Testis (tissue), 3 donors: ENCODE data around the gene POPDC2. TPM values are rescaled to one million over a fixed set of nuclear protein-coding genes. Genes with fewer than 3 reads are reported as not detected.

Source experiments
- DNase-seq: peaks from one replicate; pipeline ENCODE4 v3.0.0-alpha.2; 2019
- H3K27ac ChIP-seq, 2 donors: fragments of 200-600 bp; sonication (generic); one replicate each; pipeline ENCODE4 v1.5.1; 2019
- H3K27me3 ChIP-seq: fragments of 200-600 bp; sonication (generic); one replicate; pipeline ENCODE4 v1.5.1; 2019
- H3K36me3 ChIP-seq: fragments of 200-600 bp; sonication (generic); one replicate; pipeline ENCODE4 v1.5.1; 2017; ENCODE audit warnings: low read depth; ENCODE audit errors: missing control alignments
- H3K4me1 ChIP-seq: fragments of 200-600 bp; sonication (generic); one replicate; pipeline ENCODE4 v1.5.1; 2019
- H3K4me3 ChIP-seq, 2 donors: fragments of 200-600 bp; sonication (generic); one replicate each; pipeline ENCODE4 v1.5.1; 2017 to 2019
- H3K9me3 ChIP-seq: fragments of 200-600 bp; sonication (generic); one replicate; pipeline ENCODE4 v1.5.1; 2017
- POLR2A ChIP-seq: fragments of 450-650 bp; IDR thresholded peaks from one replicate; pipeline ENCODE4 v1.6.1; 2017; ENCODE audit warnings: antibody characterized with exemption, mild to moderate bottlenecking, moderate library complexity
- WGBS, 2 donors: methylation state at CpG; one replicate each; pipeline ENCODE4 v1.1.5; 2018; 5-methylcytosine and 5-hydroxymethylcytosine counted together
- intact Hi-C: fragments of 100-400 bp; cut with DNase I; formaldehyde crosslinking; loops from one replicate; pipeline ENCODE4 v1.15.1; 2023; ENCODE audit warnings: low total_unique reads
- polyA plus RNA-seq: library from polyadenylated mRNA; stranded (reverse); fragments of 350-450 nt; fragmentation: Illumina TruSeq; extraction: RNeasy Lipid Tissue Mini Kit (QIAGEN cat#74804); gene quantifications from one replicate; pipeline ENCODE4 v1.2.3, GENCODE V29; 2014; ENCODE audit warnings: low read depth, low replicate concordance; ENCODE audit not compliant: insufficient read depth
- total RNA-seq, 2 donors: library from RNA; depleted of rRNA; stranded (reverse); fragments of >200 nt; gene quantifications; one replicate each; pipeline ENCODE4 v1.2.3, GENCODE V29; 2016
- TF ChIP-seq, protein P1 (sequence below), 3 experiments: fragments of 450-650 bp in 2 of 3; fragments of 200-600 bp in 1 of 3; sonication (generic) in 1 of 3; IDR thresholded peaks; one replicate each; pipeline ENCODE4 v1.5.1; 2016 to 2019; ENCODE audit warnings: antibody characterized with exemption in 3 of 3, mild to moderate bottlenecking in 2 of 3, moderate library complexity in 1 of 3

The POPDC2 gene
- total and polyA plus RNA-seq, 3 donors from 2014 or later: 4.1 to 8.0 (median 5.7) TPM

DNA sequence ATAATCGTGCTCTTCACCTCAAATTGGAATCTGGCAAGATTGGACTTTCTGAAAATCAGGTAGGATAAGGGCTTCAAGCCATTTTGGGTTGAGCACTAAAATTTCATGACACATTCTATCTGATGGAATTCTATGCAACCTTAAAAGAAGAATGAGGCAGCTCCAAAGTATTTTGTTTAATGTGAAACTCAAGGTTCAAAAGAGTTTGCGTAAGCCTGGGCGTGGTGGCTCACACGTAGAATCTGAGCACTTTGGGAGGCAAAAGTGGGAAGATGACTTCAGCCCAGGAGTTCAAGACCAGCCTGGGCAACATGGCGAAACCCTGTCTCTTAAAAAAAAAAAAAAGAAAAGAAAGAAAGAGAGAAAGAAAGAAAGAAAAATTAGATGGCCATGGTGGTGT, 66.3 kb downstream of the POPDC2 start:
- Histone ChIP-seq H3K4me3 (no peak overlapping the region), H3K27me3 (no peaks in the 10 kb centered on the region), H3K4me1 (no peaks in the 10 kb centered on the region), H3K36me3 (no peaks in the 10 kb centered on the region), H3K9me3 (no peaks in the 10 kb centered on the region), H3K27ac (no peak overlapping the region)
- TF ChIP-seq POLR2A: no peak
- TF ChIP-seq, protein P1, sequence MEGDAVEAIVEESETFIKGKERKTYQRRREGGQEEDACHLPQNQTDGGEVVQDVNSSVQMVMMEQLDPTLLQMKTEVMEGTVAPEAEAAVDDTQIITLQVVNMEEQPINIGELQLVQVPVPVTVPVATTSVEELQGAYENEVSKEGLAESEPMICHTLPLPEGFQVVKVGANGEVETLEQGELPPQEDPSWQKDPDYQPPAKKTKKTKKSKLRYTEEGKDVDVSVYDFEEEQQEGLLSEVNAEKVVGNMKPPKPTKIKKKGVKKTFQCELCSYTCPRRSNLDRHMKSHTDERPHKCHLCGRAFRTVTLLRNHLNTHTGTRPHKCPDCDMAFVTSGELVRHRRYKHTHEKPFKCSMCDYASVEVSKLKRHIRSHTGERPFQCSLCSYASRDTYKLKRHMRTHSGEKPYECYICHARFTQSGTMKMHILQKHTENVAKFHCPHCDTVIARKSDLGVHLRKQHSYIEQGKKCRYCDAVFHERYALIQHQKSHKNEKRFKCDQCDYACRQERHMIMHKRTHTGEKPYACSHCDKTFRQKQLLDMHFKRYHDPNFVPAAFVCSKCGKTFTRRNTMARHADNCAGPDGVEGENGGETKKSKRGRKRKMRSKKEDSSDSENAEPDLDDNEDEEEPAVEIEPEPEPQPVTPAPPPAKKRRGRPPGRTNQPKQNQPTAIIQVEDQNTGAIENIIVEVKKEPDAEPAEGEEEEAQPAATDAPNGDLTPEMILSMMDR (IDR thresholded peaks at IDR 0.05): no peak
- WGBS, 2 donors: 87 to 95% methylated on average over 5 of the region's 5 CpGs
- intact Hi-C loops: no loop called here
- no peak for DNase-seq

DNA sequence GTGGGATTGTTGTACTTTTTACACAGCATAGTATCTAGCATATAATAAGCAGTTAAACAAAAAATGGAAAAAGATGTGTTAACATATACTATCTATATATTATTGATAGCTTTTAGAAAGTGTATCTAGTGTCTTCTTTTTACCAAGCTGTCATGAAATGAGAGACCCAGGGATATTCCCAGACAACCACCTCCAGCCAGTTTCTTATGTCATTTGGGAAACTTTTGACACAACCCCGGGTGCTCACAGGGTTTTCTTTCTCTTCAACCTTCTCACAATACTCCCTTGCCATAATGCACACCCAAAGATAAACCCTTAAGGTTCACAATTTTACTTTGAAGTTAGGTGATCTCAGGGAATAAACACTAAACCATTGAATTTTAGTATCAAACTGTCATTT, 67.5 kb downstream of the POPDC2 start:
- Histone ChIP-seq H3K36me3 (no peaks in the 10 kb centered on the region), H3K4me1 (no peaks in the 10 kb centered on the region), H3K27me3 (no peaks in the 10 kb centered on the region), H3K27ac (no peak overlapping the region), H3K9me3 (no peaks in the 10 kb centered on the region), H3K4me3 (no peak overlapping the region)
- WGBS, 2 donors: 79 to 85% methylated on average over 1 of the region's 1 CpG
- no peak for DNase-seq
- intact Hi-C loops: no loop called here
- no peak for TF ChIP-seq POLR2A
- TF ChIP-seq, protein P1 (IDR thresholded peaks at IDR 0.05): no peak

Other genes with a start within 250 kb of the POPDC2 start
- 10 to 100 TPM; 39.8 to 46.0 TPM for gene TMEM39A, start 197.0 kb downstream of the POPDC2 start, total RNA-seq
- 33.5 TPM for gene TMEM39A, start 197.0 kb downstream of the POPDC2 start, polyA plus RNA-seq
- 10 to 100 TPM; 11.4 to 11.6 TPM for gene POGLUT1, start 191.6 kb downstream of the POPDC2 start, total RNA-seq
- gene POGLUT1, start 191.6 kb downstream of the POPDC2 start, polyA plus RNA-seq: 8.8 TPM
- gene TIMMDC1, start 162.0 kb downstream of the POPDC2 start, total RNA-seq: 10 to 100 TPM; 70.9 to 81.4 TPM
- gene TIMMDC1, start 162.0 kb downstream of the POPDC2 start, polyA plus RNA-seq: 109 TPM
- 1 to 10 TPM in 1 of 2 donors, under 1 TPM in 1; 0.74 to 2.0 TPM for gene CD80, start 101.0 kb downstream of the POPDC2 start, total RNA-seq
- gene CD80, start 101.0 kb downstream of the POPDC2 start, polyA plus RNA-seq: 0.42 TPM
- gene ADPRH, start 81.1 kb downstream of the POPDC2 start, total RNA-seq: 1 to 10 TPM; 7.9 to 8.6 TPM
- 8.0 TPM for gene ADPRH, start 81.1 kb downstream of the POPDC2 start, polyA plus RNA-seq
- gene PLA1A, start 62.7 kb downstream of the POPDC2 start, total RNA-seq: 1 to 10 TPM in 1 of 2 donors, under 1 TPM in 1; 0.87 to 2.7 TPM
- gene PLA1A, start 62.7 kb downstream of the POPDC2 start, polyA plus RNA-seq: 8.7 TPM
- 10 to 100 TPM; 35.4 to 39.1 TPM for gene COX17, start 16.8 kb upstream of the POPDC2 start, total RNA-seq
- gene COX17, start 16.8 kb upstream of the POPDC2 start, polyA plus RNA-seq: 81.7 TPM
- 10 to 100 TPM; 28.3 to 47.6 TPM for gene CFAP91, start 42.4 kb upstream of the POPDC2 start, total RNA-seq
- 58.0 TPM for gene CFAP91, start 42.4 kb upstream of the POPDC2 start, polyA plus RNA-seq
- under 1 TPM; 0.47 to 0.74 TPM for gene NR1I2, start 121.5 kb upstream of the POPDC2 start, total RNA-seq
- 0.57 TPM for gene NR1I2, start 121.5 kb upstream of the POPDC2 start, polyA plus RNA-seq